Activated naive CD4-positive, alpha-beta T cell treated with anti-CD3 and anti-CD28 coated beads, Interleukin-2, amount 50 U/mL, for 24 hours (primary cell): ENCODE measurements around the gene UTF1.
"Not testable (repeated sequence)": the region's sequence is repeated elsewhere in the genome, so short reads cannot be mapped to it uniquely, and the experiment has no call there.

Experiments
- H3K27ac Mint-ChIP-seq: one replicate; pipeline ENCODE4 v1.8.0; 2021; ENCODE audit warnings: mild to moderate bottlenecking, mixed read lengths
- H3K27me3 Mint-ChIP-seq: one replicate; pipeline ENCODE4 v1.8.0; 2021; ENCODE audit warnings: mixed read lengths
- H3K36me3 Mint-ChIP-seq: one replicate; pipeline ENCODE4 v1.8.0; 2021; ENCODE audit warnings: mixed read lengths
- H3K4me1 Mint-ChIP-seq: one replicate; pipeline ENCODE4 v1.8.0; 2021; ENCODE audit warnings: mixed read lengths
- H3K4me3 Mint-ChIP-seq: one replicate; pipeline ENCODE4 v1.8.0; 2021; ENCODE audit warnings: mild to moderate bottlenecking, mixed read lengths
- H3K9me3 Mint-ChIP-seq: one replicate; pipeline ENCODE4 v1.8.0; 2021; ENCODE audit warnings: mixed read lengths

Gene UTF1

GRCh38 chr10:133254421-133255120 is 24.6 kb downstream of the UTF1 start:
- Mint-ChIP-seq H3K27ac (peak overlapping the region; percentile 33), H3K27me3 (no peaks in the 10 kb centered on the region), H3K4me1 (peaks cover 17% of the 10 kb centered on the region)

GRCh38 chr10:133255323-133255722 is 25.3 kb downstream of the UTF1 start:
- no peaks in the 10 kb centered on the region for H3K27me3 Mint-ChIP-seq
- no peaks in the 10 kb centered on the region for H3K36me3 Mint-ChIP-seq
- H3K4me1 Mint-ChIP-seq: peaks cover 24% of the 10 kb centered on the region
- no peaks in the 10 kb centered on the region for H3K9me3 Mint-ChIP-seq
- no peak overlapping the region for H3K27ac Mint-ChIP-seq
- H3K4me3 Mint-ChIP-seq: no peak overlapping the region

More at GRCh38 chr10:133254421-133255120, 24.6 kb downstream of the UTF1 start:
- no peaks in the 10 kb centered on the region for H3K9me3 Mint-ChIP-seq
- no peak overlapping the region for H3K4me3 Mint-ChIP-seq
- no peaks in the 10 kb centered on the region for H3K36me3 Mint-ChIP-seq

GRCh38 chr10:133257489-133258065 is 27.6 kb downstream of the UTF1 start:
- Mint-ChIP-seq H3K27ac (no peak overlapping the region), H3K9me3 (no peaks in the 10 kb centered on the region), H3K4me3 (no peak overlapping the region), H3K27me3 (no peaks in the 10 kb centered on the region), H3K4me1 (peaks cover 37% of the 10 kb centered on the region), H3K36me3 (no peaks in the 10 kb centered on the region)

GRCh38 chr10:133258066-133258817 is 28.2 kb downstream of the UTF1 start:
- Mint-ChIP-seq H3K9me3 (no peaks in the 10 kb centered on the region), H3K27ac (no peak overlapping the region), H3K4me1 (peaks cover 44% of the 10 kb centered on the region), H3K36me3 (no peaks in the 10 kb centered on the region), H3K27me3 (no peaks in the 10 kb centered on the region), H3K4me3 (no peak overlapping the region)

- Mint-ChIP-seq H3K4me1 (peaks cover 50% of the 10 kb centered on the region), H3K4me3 (peak overlapping the region; percentile 77), H3K9me3 (no peaks in the 10 kb centered on the region), H3K27me3 (no peaks in the 10 kb centered on the region), H3K27ac (peak overlapping the region; percentile 82), H3K36me3 (no peaks in the 10 kb centered on the region)
Observed at GRCh38 chr10:133258818-133259601, 29.0 kb downstream of the UTF1 start.

GRCh38 chr10:133259602-133259989 is 29.6 kb downstream of the UTF1 start:
- peak overlapping the region; percentile 82 for H3K27ac Mint-ChIP-seq
- peaks cover 56% of the 10 kb centered on the region for H3K4me1 Mint-ChIP-seq
- no peaks in the 10 kb centered on the region for H3K27me3 Mint-ChIP-seq
- no peaks in the 10 kb centered on the region for H3K9me3 Mint-ChIP-seq
- H3K4me3 Mint-ChIP-seq: peak overlapping the region; percentile 77
- H3K36me3 Mint-ChIP-seq: no peaks in the 10 kb centered on the region

GRCh38 chr10:133260895-133261725 is 31.1 kb downstream of the UTF1 start:
- Mint-ChIP-seq H3K4me3 (peak overlapping the region; percentile 68), H3K9me3 (no peaks in the 10 kb centered on the region), H3K36me3 (no peaks in the 10 kb centered on the region), H3K27me3 (no peaks in the 10 kb centered on the region), H3K4me1 (peaks cover 64% of the 10 kb centered on the region), H3K27ac (peak overlapping the region; percentile 65)

- H3K27me3 Mint-ChIP-seq: no peaks in the 10 kb centered on the region
- peaks cover 64% of the 10 kb centered on the region for H3K4me1 Mint-ChIP-seq
- no peaks in the 10 kb centered on the region for H3K9me3 Mint-ChIP-seq
- peak overlapping the region; percentile 68 for H3K4me3 Mint-ChIP-seq
- no peaks in the 10 kb centered on the region for H3K36me3 Mint-ChIP-seq
- no peak overlapping the region for H3K27ac Mint-ChIP-seq
Observed at GRCh38 chr10:133261726-133262325, 31.8 kb downstream of the UTF1 start.

- H3K4me1 Mint-ChIP-seq: peaks cover 59% of the 10 kb centered on the region
- H3K9me3 Mint-ChIP-seq: no peaks in the 10 kb centered on the region
- no peaks in the 10 kb centered on the region for H3K36me3 Mint-ChIP-seq
- no peaks in the 10 kb centered on the region for H3K27me3 Mint-ChIP-seq
- H3K27ac Mint-ChIP-seq: no peak overlapping the region
- peak overlapping the region; percentile 66 for H3K4me3 Mint-ChIP-seq
Observed at GRCh38 chr10:133262696-133263095, 32.7 kb downstream of the UTF1 start.

- no peaks in the 10 kb centered on the region for H3K9me3 Mint-ChIP-seq
- no peaks in the 10 kb centered on the region for H3K27me3 Mint-ChIP-seq
- H3K27ac Mint-ChIP-seq: no peak overlapping the region
- no peak overlapping the region for H3K4me3 Mint-ChIP-seq
- no peaks in the 10 kb centered on the region for H3K36me3 Mint-ChIP-seq
- H3K4me1 Mint-ChIP-seq: peaks cover 55% of the 10 kb centered on the region
Observed at GRCh38 chr10:133263674-133264073, 33.7 kb downstream of the UTF1 start.

GRCh38 chr10:133264461-133264860 is 34.4 kb downstream of the UTF1 start:
- Mint-ChIP-seq H3K9me3 (no peaks in the 10 kb centered on the region), H3K27me3 (no peaks in the 10 kb centered on the region), H3K4me3 (peak overlapping the region; percentile 26), H3K36me3 (no peaks in the 10 kb centered on the region), H3K4me1 (peaks cover 48% of the 10 kb centered on the region), H3K27ac (no peak overlapping the region)

GRCh38 chr10:133265052-133265451 is 35.0 kb downstream of the UTF1 start:
- not testable (repeated sequence) for H3K4me3 Mint-ChIP-seq, H3K36me3 Mint-ChIP-seq, H3K9me3 Mint-ChIP-seq, H3K27ac Mint-ChIP-seq, H3K27me3 Mint-ChIP-seq
- H3K4me1 Mint-ChIP-seq: peaks cover 43% of the 10 kb centered on the region

- H3K4me1 Mint-ChIP-seq: peaks cover 31% of the 10 kb centered on the region
- H3K36me3 Mint-ChIP-seq: no peaks in the 10 kb centered on the region
- no peak overlapping the region for H3K4me3 Mint-ChIP-seq
- no peak overlapping the region for H3K27ac Mint-ChIP-seq
- no peaks in the 10 kb centered on the region for H3K9me3 Mint-ChIP-seq
- H3K27me3 Mint-ChIP-seq: no peaks in the 10 kb centered on the region
Observed at GRCh38 chr10:133266056-133266795, 36.2 kb downstream of the UTF1 start.

GRCh38 chr10:133267293-133267692 is 37.3 kb downstream of the UTF1 start:
- Mint-ChIP-seq H3K27ac (no peak overlapping the region), H3K27me3 (no peaks in the 10 kb centered on the region), H3K36me3 (no peaks in the 10 kb centered on the region), H3K9me3 (no peaks in the 10 kb centered on the region), H3K4me1 (peaks cover 30% of the 10 kb centered on the region), H3K4me3 (no peak overlapping the region)
